ENCODE data around the gene COQ7. TPM values are rescaled to one million over a fixed set of nuclear protein-coding genes. Genes with fewer than 3 reads are reported as not detected.
A peak's percentile ranks its signal among the peaks of the same experiment; 100 is the strongest.

The COQ7 gene
- total and polyA plus RNA-seq, 2 experiments from 2014 or later, result 17.9 to 21.7 TPM

DNA sequence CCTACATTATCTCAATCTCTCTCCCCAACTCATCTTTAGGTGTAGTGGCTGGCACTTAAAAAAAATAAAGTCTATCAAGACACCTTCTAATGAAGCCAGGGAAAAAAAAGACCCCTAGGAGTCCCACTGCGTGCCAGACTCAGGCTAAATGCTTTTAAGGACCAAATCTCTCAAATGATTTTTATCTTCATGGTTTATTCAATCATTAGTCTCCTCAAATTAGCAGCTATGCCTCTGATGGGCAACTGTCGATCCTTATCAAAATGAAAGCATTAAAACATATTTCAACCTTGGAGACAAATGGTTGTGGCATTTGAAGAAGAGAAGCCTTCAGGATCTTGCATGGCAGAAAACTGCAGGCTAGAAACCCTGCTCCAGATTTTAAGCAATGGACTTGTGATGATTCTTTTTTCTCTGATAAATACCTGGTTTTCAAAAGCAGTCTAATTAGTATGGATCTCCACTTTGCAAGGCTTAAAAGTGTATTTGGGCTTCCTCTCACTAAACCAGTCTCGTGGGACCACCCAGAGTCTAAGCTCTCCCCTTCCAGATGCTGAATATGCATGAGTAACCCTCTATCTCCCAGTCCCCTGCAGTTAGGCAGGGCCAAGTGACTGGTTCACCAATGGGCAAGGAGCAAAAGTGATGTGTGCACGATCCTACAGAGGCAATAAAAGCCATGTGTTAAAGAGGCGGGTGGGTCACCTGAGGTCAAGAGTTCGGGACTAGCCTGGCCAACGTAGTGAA, 61.2 kb downstream of the COQ7 start:
- Mint-ChIP-seq H3K4me1 (peaks cover 24% of the 10 kb centered on the region), H3K4me3 (no peak overlapping the region), H3K9me3 (peaks cover 12% of the 10 kb centered on the region; the same call in 2 of the 3 replicates), H3K36me3 (ENCODE audit: low read depth) (no peaks in the 10 kb centered on the region), H3K27ac (no peak overlapping the region), H3K27me3 (ENCODE audit: insufficient read depth, low read depth, poor library complexity) (peaks cover 7% of the 10 kb centered on the region)
- Histone ChIP-seq H3K4me3 (no peak overlapping the region), H3K9me2 (ENCODE audit: insufficient read depth) (no peaks in the 10 kb centered on the region), H3F3A (replicated peaks; ENCODE audit: low read depth) (no peaks in the 10 kb centered on the region), H3K4me1 (ENCODE audit: insufficient read depth) (peaks cover 20% of the 10 kb centered on the region), H4K20me1 (replicated peaks; ENCODE audit: insufficient read depth) (no peaks in the 10 kb centered on the region), H3K79me2 (replicated peaks; ENCODE audit: insufficient read depth) (no peaks in the 10 kb centered on the region), H3K4me2 (no peak overlapping the region), H2AFZ (peak overlapping the region; percentile 38; the same call in 1 of the 2 replicates), H3K27me3 (ENCODE audit: insufficient read depth) (no peaks in the 10 kb centered on the region), H3K27ac (ENCODE audit: low read depth) (no peak overlapping the region), H3K36me3 (ENCODE audit: insufficient read depth) (no peaks in the 10 kb centered on the region)
- TF ChIP-seq, protein P1, sequence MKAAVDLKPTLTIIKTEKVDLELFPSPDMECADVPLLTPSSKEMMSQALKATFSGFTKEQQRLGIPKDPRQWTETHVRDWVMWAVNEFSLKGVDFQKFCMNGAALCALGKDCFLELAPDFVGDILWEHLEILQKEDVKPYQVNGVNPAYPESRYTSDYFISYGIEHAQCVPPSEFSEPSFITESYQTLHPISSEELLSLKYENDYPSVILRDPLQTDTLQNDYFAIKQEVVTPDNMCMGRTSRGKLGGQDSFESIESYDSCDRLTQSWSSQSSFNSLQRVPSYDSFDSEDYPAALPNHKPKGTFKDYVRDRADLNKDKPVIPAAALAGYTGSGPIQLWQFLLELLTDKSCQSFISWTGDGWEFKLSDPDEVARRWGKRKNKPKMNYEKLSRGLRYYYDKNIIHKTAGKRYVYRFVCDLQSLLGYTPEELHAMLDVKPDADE (IDR thresholded peaks at IDR 0.05), result no peak
- TF ChIP-seq CREB1 (CRISPR knock-in tag; IDR thresholded peaks at IDR 0.05; ENCODE audit: low read depth) (no peak), ZNF331 (CRISPR knock-in tag; IDR thresholded peaks at IDR 0.05; ENCODE audit: low read depth) (no peak), JUNB (IDR thresholded peaks at IDR 0.05; ENCODE audit: unreplicated experiment) (no peak), NANOG (IDR thresholded peaks at IDR 0.05; ENCODE audit: borderline replicate concordance) (no peak), EZH2phosphoT487 (IDR thresholded peaks at IDR 0.05; ENCODE audit: unreplicated experiment) (no peak), ZNF114 (CRISPR knock-in tag; IDR thresholded peaks at IDR 0.05) (no peak)
- TF ChIP-seq, protein P2, sequence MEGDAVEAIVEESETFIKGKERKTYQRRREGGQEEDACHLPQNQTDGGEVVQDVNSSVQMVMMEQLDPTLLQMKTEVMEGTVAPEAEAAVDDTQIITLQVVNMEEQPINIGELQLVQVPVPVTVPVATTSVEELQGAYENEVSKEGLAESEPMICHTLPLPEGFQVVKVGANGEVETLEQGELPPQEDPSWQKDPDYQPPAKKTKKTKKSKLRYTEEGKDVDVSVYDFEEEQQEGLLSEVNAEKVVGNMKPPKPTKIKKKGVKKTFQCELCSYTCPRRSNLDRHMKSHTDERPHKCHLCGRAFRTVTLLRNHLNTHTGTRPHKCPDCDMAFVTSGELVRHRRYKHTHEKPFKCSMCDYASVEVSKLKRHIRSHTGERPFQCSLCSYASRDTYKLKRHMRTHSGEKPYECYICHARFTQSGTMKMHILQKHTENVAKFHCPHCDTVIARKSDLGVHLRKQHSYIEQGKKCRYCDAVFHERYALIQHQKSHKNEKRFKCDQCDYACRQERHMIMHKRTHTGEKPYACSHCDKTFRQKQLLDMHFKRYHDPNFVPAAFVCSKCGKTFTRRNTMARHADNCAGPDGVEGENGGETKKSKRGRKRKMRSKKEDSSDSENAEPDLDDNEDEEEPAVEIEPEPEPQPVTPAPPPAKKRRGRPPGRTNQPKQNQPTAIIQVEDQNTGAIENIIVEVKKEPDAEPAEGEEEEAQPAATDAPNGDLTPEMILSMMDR (conservative IDR thresholded peaks at IDR 0.05; ENCODE audit: low read depth in 2 of 2), result no peak
- TF ChIP-seq, protein P3, sequence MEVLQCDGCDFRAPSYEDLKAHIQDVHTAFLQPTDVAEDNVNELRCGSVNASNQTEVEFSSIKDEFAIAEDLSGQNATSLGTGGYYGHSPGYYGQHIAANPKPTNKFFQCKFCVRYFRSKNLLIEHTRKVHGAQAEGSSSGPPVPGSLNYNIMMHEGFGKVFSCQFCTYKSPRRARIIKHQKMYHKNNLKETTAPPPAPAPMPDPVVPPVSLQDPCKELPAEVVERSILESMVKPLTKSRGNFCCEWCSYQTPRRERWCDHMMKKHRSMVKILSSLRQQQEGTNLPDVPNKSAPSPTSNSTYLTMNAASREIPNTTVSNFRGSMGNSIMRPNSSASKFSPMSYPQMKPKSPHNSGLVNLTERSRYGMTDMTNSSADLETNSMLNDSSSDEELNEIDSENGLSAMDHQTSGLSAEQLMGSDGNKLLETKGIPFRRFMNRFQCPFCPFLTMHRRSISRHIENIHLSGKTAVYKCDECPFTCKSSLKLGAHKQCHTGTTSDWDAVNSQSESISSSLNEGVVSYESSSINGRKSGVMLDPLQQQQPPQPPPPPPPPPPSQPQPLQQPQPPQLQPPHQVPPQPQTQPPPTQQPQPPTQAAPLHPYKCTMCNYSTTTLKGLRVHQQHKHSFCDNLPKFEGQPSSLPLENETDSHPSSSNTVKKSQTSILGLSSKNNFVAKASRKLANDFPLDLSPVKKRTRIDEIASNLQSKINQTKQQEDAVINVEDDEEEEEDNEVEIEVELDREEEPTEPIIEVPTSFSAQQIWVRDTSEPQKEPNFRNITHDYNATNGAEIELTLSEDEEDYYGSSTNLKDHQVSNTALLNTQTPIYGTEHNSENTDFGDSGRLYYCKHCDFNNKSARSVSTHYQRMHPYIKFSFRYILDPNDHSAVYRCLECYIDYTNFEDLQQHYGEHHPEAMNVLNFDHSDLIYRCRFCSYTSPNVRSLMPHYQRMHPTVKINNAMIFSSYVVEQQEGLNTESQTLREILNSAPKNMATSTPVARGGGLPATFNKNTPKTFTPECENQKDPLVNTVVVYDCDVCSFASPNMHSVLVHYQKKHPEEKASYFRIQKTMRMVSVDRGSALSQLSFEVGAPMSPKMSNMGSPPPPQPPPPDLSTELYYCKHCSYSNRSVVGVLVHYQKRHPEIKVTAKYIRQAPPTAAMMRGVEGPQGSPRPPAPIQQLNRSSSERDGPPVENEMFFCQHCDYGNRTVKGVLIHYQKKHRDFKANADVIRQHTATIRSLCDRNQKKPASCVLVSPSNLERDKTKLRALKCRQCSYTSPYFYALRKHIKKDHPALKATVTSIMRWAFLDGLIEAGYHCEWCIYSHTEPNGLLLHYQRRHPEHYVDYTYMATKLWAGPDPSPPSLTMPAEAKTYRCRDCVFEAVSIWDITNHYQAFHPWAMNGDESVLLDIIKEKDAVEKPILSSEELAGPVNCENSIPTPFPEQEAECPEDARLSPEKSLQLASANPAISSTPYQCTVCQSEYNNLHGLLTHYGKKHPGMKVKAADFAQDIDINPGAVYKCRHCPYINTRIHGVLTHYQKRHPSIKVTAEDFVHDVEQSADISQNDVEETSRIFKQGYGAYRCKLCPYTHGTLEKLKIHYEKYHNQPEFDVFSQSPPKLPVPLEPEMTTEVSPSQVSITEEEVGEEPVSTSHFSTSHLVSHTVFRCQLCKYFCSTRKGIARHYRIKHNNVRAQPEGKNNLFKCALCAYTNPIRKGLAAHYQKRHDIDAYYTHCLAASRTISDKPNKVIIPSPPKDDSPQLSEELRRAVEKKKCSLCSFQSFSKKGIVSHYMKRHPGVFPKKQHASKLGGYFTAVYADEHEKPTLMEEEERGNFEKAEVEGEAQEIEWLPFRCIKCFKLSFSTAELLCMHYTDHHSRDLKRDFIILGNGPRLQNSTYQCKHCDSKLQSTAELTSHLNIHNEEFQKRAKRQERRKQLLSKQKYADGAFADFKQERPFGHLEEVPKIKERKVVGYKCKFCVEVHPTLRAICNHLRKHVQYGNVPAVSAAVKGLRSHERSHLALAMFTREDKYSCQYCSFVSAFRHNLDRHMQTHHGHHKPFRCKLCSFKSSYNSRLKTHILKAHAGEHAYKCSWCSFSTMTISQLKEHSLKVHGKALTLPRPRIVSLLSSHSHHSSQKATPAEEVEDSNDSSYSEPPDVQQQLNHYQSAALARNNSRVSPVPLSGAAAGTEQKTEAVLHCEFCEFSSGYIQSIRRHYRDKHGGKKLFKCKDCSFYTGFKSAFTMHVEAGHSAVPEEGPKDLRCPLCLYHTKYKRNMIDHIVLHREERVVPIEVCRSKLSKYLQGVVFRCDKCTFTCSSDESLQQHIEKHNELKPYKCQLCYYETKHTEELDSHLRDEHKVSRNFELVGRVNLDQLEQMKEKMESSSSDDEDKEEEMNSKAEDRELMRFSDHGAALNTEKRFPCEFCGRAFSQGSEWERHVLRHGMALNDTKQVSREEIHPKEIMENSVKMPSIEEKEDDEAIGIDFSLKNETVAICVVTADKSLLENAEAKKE (CRISPR knock-in tag; IDR thresholded peaks at IDR 0.05), result no peak
- peak; percentile 31; the same call in 2 of the 3 replicates for ATAC-seq
- no peak for DNase-seq (ENCODE audit: low spot score)

Data from GM23338 (cell line).